CD14-positive monocyte (primary cell): ENCODE results near the gene DNTT. TPM values are rescaled to one million over a fixed set of nuclear protein-coding genes. Genes with fewer than 3 reads are reported as not detected.

Experiments
- DNase-seq, 3 donors: peaks; one replicate each; pipeline ENCODE4 v3.0.0-alpha.2; 2011 to 2022
- H2AFZ ChIP-seq: 2 replicates; pipeline ENCODE4 v1.6.0; 2012; ENCODE audit warnings: mild to moderate bottlenecking, low read depth, low read length, inconsistent platforms; ENCODE audit not compliant: insufficient read depth, poor library complexity, severe bottlenecking
- H3K27ac ChIP-seq, 2 donors: 1 replicate in 1 of 2; 2 replicates in 1 of 2; pipeline ENCODE4 v1.5.1; 2012 to 2013; ENCODE audit warnings: low read length in 2 of 2, control low read depth in 1 of 2, inconsistent platforms in 1 of 2, low read depth in 1 of 2, mild to moderate bottlenecking in 1 of 2
- H3K27me3 ChIP-seq, 2 donors: one replicate each; pipeline versions ENCODE4 v1.6.0 to v1.6.1; 2011 to 2013; ENCODE audit warnings: low read length in 2 of 2; ENCODE audit not compliant: control insufficient read depth in 2 of 2, insufficient read depth in 2 of 2
- H3K36me3 ChIP-seq, 2 donors: replicated peaks in 1 of 2; 1 replicate in 1 of 2; 2 replicates in 1 of 2; pipeline versions ENCODE4 v1.5.1 to v1.6.1; 2012 to 2013; ENCODE audit warnings: low read length in 2 of 2, control low read depth in 1 of 2, inconsistent platforms in 1 of 2, mild to moderate bottlenecking in 1 of 2; ENCODE audit not compliant: insufficient read depth in 2 of 2, control insufficient read depth in 1 of 2
- H3K4me1 ChIP-seq, 2 donors: 1 replicate in 1 of 2; 2 replicates in 1 of 2; pipeline versions ENCODE4 v1.5.1 to v1.6.1; 2012 to 2013; ENCODE audit warnings: low read length in 2 of 2, control low read depth in 1 of 2, inconsistent platforms in 1 of 2, mild to moderate bottlenecking in 1 of 2, moderate library complexity in 1 of 2; ENCODE audit not compliant: insufficient read depth in 2 of 2, control insufficient read depth in 1 of 2
- H3K4me2 ChIP-seq: replicated peaks from 2 replicates; pipeline ENCODE3; 2012; ENCODE audit warnings: low read length, moderate library complexity, mild to moderate bottlenecking; ENCODE audit not compliant: poor library complexity, severe bottlenecking; ENCODE audit errors: extremely low read depth
- H3K4me3 ChIP-seq, 3 experiments: fragments of 200-600 bp in 1 of 3; sonication (generic) in 1 of 3; replicated peaks in 1 of 3; 1 replicate in 2 of 3; 2 replicates in 1 of 3; pipeline ENCODE4 v1.5.1; 2011 to 2013; ENCODE audit warnings: low read length in 3 of 3, mild to moderate bottlenecking in 3 of 3, control low read depth in 2 of 3, low read depth in 2 of 3, inconsistent platforms in 1 of 3, moderate library complexity in 1 of 3
- H3K79me2 ChIP-seq: 2 replicates; pipeline ENCODE4 v1.6.0; 2012; ENCODE audit warnings: mild to moderate bottlenecking, control low read depth, inconsistent platforms, low read length, moderate library complexity; ENCODE audit not compliant: insufficient read depth
- H3K9ac ChIP-seq: 2 replicates; pipeline ENCODE4 v1.6.0; 2017; ENCODE audit warnings: low read length, mild to moderate bottlenecking; ENCODE audit not compliant: insufficient read depth, poor library complexity, severe bottlenecking
- H3K9me3 ChIP-seq, 2 donors: replicated peaks in 1 of 2; 1 replicate in 1 of 2; 2 replicates in 1 of 2; pipeline versions ENCODE4 v1.5.1 to v1.6.1; 2012 to 2013; ENCODE audit warnings: low read length in 2 of 2, control low read depth in 1 of 2; ENCODE audit not compliant: control insufficient read depth in 1 of 2, insufficient read depth in 1 of 2
- H4K20me1 ChIP-seq: 2 replicates; pipeline ENCODE4 v1.6.0; 2012; ENCODE audit warnings: mild to moderate bottlenecking, low read length, control low read depth, moderate library complexity; ENCODE audit not compliant: insufficient read depth
- H3K27ac Mint-ChIP-seq, 7 donors: one replicate each; pipeline ENCODE4 v1.8.0; 2020; ENCODE audit warnings: mild to moderate bottlenecking in 7 of 7, mixed read lengths in 7 of 7, moderate library complexity in 6 of 7, inconsistent platforms in 2 of 7
- H3K27me3 Mint-ChIP-seq, 3 donors: one replicate each; pipeline ENCODE4 v1.8.0; 2021 to 2022; ENCODE audit warnings: low read depth in 3 of 3, mild to moderate bottlenecking in 3 of 3, mixed read lengths in 3 of 3, moderate library complexity in 3 of 3, inconsistent platforms in 1 of 3
- H3K36me3 Mint-ChIP-seq, 2 donors: one replicate each; pipeline ENCODE4 v1.8.0; 2020; ENCODE audit warnings: mixed read lengths in 2 of 2, inconsistent platforms in 1 of 2, mild to moderate bottlenecking in 1 of 2
- H3K4me1 Mint-ChIP-seq: one replicate; pipeline ENCODE4 v1.8.0; 2020; ENCODE audit warnings: mild to moderate bottlenecking, mixed read lengths
- H3K4me3 Mint-ChIP-seq, 2 donors: one replicate each; pipeline ENCODE4 v1.8.0; 2020; ENCODE audit warnings: mild to moderate bottlenecking in 2 of 2, mixed read lengths in 2 of 2, moderate library complexity in 1 of 2
- H3K9me3 Mint-ChIP-seq, 7 donors: one replicate each; pipeline ENCODE4 v1.8.0; 2020 to 2022; ENCODE audit warnings: mixed read lengths in 7 of 7, mild to moderate bottlenecking in 6 of 7, moderate library complexity in 6 of 7, inconsistent platforms in 2 of 7
- WGBS: methylation state at CpG from one replicate; pipeline ENCODE4 v1.1.5; 2013; ENCODE audit warnings: missing lambda C conversion rate; ENCODE audit not compliant: insufficient coverage; 5-methylcytosine and 5-hydroxymethylcytosine counted together
- intact Hi-C, 2 donors: fragments of 100-400 bp; cut with micrococcal nuclease; formaldehyde crosslinking; loops; one replicate each; pipeline versions ENCODE4 v1.15.0 to v1.15.1; 2023
- polyA plus RNA-seq, 3 donors: library from polyadenylated mRNA; depleted of rRNA in 1 of 3; unstranded in 2 of 3; stranded (reverse) in 1 of 3; fragments of 300-500 nt in 2 of 3; fragments of >200 nt in 1 of 3; fragmentation: Illumina TruSeq in 2 of 3; gene quantifications; 1 replicate in 2 of 3; 2 replicates in 1 of 3; pipeline ENCODE4 v1.2.3, GENCODE V29; 2012 to 2021
- TF ChIP-seq, protein P1 (sequence below): fragments of 200-600 bp; IDR thresholded peaks from one replicate; pipeline ENCODE4 v1.8.0; 2022; ENCODE audit warnings: antibody characterized with exemption, mild to moderate bottlenecking

Gene DNTT
- polyA plus RNA-seq, 3 donors: not detected

DNA sequence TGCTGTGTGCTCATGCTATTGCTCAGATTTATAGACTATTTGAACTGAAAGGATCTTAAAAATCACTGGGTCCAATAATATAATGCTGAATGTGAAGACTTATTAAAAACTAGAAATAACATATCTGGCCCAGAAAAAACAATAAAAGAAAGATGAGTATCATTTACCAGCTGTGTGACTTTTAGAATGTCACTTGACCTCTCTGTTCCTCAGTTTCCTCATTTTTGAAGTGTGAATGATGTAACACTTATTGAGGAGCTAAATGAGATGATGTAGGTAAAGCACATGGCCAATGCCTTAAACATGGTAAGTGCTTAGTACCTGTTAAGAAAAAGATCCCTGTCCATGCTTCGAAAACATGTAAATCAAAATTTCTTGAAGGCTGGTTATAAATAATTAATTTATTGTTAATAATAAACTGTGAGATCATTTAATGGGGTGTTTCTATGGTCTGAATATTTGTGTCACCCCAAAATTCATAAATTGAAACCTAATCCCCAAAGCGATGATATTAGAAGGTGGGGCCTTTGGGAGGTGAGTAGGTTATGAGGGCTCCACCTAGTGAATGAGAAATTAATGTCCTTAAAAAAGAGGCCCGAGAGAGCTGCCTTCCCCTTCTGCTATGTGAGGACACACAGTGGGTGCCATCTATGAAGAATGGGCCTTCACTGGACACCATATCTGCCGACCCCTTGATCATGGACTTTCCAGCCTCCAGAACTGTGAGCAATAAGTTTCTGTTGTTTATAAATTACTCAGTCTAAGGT lies 13.0 kb downstream of the DNTT start:
- Histone ChIP-seq H3K36me3 (no peaks in the 10 kb centered on the region), H3K4me2 (no peak overlapping the region), H3K27me3 (no peaks in the 10 kb centered on the region), H3K4me3 (no peak overlapping the region), H3K79me2 (no peaks in the 10 kb centered on the region), H3K9ac (no peak overlapping the region), H3K27ac (no peak overlapping the region), H2AFZ (no peak overlapping the region), H4K20me1 (no peaks in the 10 kb centered on the region), H3K9me3 (no peaks in the 10 kb centered on the region), H3K4me1 (peaks cover 0 to 5% of the 10 kb centered on the region in 2 donors)
- WGBS: 20% methylated on average over 1 of the region's 4 CpGs
- TF ChIP-seq, protein P1, sequence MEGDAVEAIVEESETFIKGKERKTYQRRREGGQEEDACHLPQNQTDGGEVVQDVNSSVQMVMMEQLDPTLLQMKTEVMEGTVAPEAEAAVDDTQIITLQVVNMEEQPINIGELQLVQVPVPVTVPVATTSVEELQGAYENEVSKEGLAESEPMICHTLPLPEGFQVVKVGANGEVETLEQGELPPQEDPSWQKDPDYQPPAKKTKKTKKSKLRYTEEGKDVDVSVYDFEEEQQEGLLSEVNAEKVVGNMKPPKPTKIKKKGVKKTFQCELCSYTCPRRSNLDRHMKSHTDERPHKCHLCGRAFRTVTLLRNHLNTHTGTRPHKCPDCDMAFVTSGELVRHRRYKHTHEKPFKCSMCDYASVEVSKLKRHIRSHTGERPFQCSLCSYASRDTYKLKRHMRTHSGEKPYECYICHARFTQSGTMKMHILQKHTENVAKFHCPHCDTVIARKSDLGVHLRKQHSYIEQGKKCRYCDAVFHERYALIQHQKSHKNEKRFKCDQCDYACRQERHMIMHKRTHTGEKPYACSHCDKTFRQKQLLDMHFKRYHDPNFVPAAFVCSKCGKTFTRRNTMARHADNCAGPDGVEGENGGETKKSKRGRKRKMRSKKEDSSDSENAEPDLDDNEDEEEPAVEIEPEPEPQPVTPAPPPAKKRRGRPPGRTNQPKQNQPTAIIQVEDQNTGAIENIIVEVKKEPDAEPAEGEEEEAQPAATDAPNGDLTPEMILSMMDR: no peak
- Mint-ChIP-seq H3K27me3 (peaks cover 0 to 1% (median 0%) of the 10 kb centered on the region in 3 donors), H3K27ac (no peak overlapping the region), H3K4me1 (peaks cover 9% of the 10 kb centered on the region), H3K9me3 (no peaks in the 10 kb centered on the region), H3K36me3 (no peaks in the 10 kb centered on the region), H3K4me3 (no peak overlapping the region)
- DNase-seq: no peak
- intact Hi-C loops: no loop called here

DNA sequence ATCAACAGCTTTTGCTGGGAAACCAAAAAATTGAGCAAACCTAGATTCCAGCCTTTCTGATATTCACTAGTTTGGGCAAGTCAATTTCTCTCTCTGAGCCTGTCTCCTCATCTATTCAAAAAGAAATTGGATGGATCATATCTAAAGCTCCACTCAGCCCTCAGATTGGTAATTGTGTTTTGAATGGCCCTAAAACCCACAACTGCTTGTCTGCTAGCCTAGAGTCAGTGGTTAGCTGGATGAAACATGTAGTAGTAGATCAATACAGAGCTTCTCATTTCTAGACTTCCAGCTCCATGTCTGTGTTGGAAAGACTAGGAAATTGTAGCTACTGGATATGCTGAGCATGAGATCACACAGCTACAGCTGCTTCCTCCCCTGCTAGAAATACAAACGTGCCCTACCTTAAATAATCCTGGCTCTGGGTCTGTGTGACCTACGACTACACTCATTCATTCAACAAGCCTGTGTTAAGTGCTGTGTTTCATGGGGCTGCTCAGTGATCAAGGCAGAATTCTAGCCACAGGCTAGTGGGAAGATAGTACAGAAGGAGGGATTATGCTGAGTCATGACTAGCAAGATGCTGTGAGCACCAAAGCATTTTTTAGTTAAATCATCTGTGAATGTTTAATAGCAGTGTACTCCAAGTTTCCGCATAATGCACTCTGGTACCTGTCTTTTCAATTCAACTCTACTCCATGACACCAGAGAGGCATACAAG lies 15.7 kb downstream of the DNTT start:
- H4K20me1 ChIP-seq: no peaks in the 10 kb centered on the region
- H3K36me3 Mint-ChIP-seq: no peaks in the 10 kb centered on the region
- WGBS: no CpG with 5 or more reads among the region's 3 CpGs
- H3K27ac ChIP-seq: no peak overlapping the region
- intact Hi-C loops: no loop called here
- H3K4me1 Mint-ChIP-seq: peaks cover 9% of the 10 kb centered on the region
- H3K27me3 Mint-ChIP-seq: peaks cover 0 to 1% (median 0%) of the 10 kb centered on the region in 3 donors
- no peak overlapping the region for H3K9ac ChIP-seq
- H2AFZ ChIP-seq: no peak overlapping the region
- no peak overlapping the region for H3K4me3 ChIP-seq
- no peaks in the 10 kb centered on the region for H3K9me3 ChIP-seq
- peaks cover 0 to 5% of the 10 kb centered on the region in 2 donors for H3K4me1 ChIP-seq
- no peaks in the 10 kb centered on the region for H3K79me2 ChIP-seq
- no peaks in the 10 kb centered on the region for H3K36me3 ChIP-seq
- DNase-seq: no peak
- no peak overlapping the region for H3K27ac Mint-ChIP-seq
- H3K4me2 ChIP-seq: no peak overlapping the region
- no peaks in the 10 kb centered on the region for H3K27me3 ChIP-seq
- peaks cover 0 to 2% (median 0%) of the 10 kb centered on the region in 7 donors for H3K9me3 Mint-ChIP-seq
- H3K4me3 Mint-ChIP-seq: no peak overlapping the region
- TF ChIP-seq, protein P1: no peak
